Left ventricle myocardium inferior (tissue), 1 donor: ENCODE data around the gene FAU. TPM values are rescaled to one million over a fixed set of nuclear protein-coding genes. Genes with fewer than 3 reads are reported as not detected.

Experiments
- DNase-seq: peaks from one replicate; pipeline ENCODE4 v3.0.0-alpha.2; 2020
- H3K27ac ChIP-seq: fragments of 200-600 bp; replicated peaks from 2 replicates; pipeline ENCODE4 v1.8.0; 2021
- H3K27me3 ChIP-seq: fragments of 200-600 bp; 2 replicates; pipeline ENCODE4 v1.8.0; 2021; ENCODE audit warnings: low read depth
- H3K36me3 ChIP-seq: fragments of 200-600 bp; 2 replicates; pipeline ENCODE4 v1.8.0; 2021
- H3K4me1 ChIP-seq: fragments of 200-600 bp; 2 replicates; pipeline ENCODE4 v1.8.0; 2021
- H3K4me3 ChIP-seq: fragments of 200-600 bp; 2 replicates; pipeline ENCODE4 v1.8.0; 2021; ENCODE audit warnings: mild to moderate bottlenecking, moderate library complexity
- H3K9me3 ChIP-seq: fragments of 200-600 bp; replicated peaks from 2 replicates; pipeline ENCODE4 v1.8.0; 2021
- intact Hi-C: fragments of 100-400 bp; cut with micrococcal nuclease; formaldehyde crosslinking; loops from one replicate; pipeline ENCODE4 v1.11.0; 2022
- total RNA-seq: library from RNA; stranded (reverse); fragmentation: NEBNext Ultra II Directional; extraction: Animal tissue kit (Norgen Biotek cat#: 25700); gene quantifications from one replicate; pipeline ENCODE4 v1.2.1, GENCODE V29; 2021
- TF ChIP-seq, protein P1 (sequence below): fragments of 200-600 bp; IDR thresholded peaks from 2 replicates; pipeline ENCODE4 v1.8.0; 2021; ENCODE audit warnings: antibody characterized with exemption, mild to moderate bottlenecking, borderline replicate concordance
- donor health status: DM: no; HTN: yes; CAD: no; lungs with severe emphysema.

The FAU gene
- total RNA-seq, 1 donor from 2014 or later, result 629 TPM

DNA sequence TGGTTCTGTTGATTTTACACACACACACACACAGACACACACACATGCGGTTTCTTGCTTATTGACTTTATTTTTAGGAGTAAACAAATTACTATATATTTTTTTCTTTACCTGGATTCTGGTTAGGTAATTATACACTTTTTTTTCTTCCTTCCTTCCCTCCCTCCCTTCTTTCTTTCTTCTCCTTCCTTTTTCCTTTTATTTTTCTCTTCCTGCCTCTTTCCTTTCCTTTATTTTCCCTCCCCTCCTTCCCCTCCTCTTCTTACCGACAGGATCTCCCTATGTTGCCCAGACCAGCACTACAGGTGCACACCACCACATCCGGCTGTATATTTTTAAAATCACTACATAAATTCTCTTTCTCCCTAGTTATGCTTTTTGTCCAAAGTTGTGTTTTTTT is 45.0 kb upstream of the FAU start:
- Histone ChIP-seq H3K4me3 (no peak overlapping the region), H3K27me3 (no peaks in the 10 kb centered on the region), H3K4me1 (no peaks in the 10 kb centered on the region), H3K9me3 (no peaks in the 10 kb centered on the region), H3K36me3 (no peaks in the 10 kb centered on the region), H3K27ac (no peak overlapping the region)
- DNase-seq, result no peak
- TF ChIP-seq, protein P1, sequence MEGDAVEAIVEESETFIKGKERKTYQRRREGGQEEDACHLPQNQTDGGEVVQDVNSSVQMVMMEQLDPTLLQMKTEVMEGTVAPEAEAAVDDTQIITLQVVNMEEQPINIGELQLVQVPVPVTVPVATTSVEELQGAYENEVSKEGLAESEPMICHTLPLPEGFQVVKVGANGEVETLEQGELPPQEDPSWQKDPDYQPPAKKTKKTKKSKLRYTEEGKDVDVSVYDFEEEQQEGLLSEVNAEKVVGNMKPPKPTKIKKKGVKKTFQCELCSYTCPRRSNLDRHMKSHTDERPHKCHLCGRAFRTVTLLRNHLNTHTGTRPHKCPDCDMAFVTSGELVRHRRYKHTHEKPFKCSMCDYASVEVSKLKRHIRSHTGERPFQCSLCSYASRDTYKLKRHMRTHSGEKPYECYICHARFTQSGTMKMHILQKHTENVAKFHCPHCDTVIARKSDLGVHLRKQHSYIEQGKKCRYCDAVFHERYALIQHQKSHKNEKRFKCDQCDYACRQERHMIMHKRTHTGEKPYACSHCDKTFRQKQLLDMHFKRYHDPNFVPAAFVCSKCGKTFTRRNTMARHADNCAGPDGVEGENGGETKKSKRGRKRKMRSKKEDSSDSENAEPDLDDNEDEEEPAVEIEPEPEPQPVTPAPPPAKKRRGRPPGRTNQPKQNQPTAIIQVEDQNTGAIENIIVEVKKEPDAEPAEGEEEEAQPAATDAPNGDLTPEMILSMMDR, result no peak
- intact Hi-C loops, result no loop called here

DNA sequence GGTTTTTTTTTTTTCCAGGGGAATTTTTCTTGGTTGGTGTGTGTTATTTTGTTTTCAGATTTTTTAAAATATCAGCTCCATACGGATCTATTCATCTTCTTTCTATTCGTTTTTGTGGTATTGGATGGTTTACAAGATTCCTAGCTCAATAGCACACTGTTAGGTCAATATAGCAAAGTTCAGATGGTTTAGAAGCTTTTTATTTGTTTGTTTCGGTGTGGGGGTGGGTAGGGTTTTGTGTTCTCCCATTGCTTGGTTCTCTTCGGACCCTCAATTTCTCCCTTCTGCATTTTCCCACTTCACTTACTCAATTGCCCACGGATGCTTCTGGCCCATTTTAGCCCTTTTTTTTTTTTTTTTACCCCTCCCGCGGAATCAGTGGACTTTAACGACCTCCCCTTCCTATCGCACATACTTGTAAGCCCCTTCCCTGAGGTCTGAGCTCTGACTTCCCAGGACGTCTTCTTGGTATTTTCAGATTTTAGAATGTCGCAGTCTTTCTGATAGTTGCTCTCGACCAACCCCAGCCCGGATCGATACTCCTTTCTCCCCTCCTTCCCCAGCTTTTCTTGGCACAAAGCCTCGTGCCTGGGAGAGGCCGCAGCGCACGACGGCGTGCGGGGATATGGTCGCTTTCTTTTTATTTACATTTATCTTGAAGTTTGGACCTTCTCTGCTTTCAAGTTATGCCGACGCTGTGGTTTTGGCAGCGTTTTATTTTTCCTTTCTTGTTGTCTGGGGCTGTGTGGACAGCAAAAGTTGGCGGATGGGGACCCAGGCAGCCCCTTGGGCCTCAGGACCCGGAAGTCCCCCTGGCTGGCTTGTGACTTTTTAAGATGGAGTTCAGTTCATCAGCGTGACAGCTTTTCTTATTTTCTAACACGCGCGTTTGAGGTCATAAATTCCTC is 43.7 kb upstream of the FAU start:
- no peak for DNase-seq
- H3K4me1 ChIP-seq, result no peaks in the 10 kb centered on the region
- TF ChIP-seq, protein P1, result no peak
- H3K27ac ChIP-seq, result no peak overlapping the region
- no peaks in the 10 kb centered on the region for H3K36me3 ChIP-seq
- peak overlapping the region; percentile 35 for H3K4me3 ChIP-seq
- intact Hi-C loops, result no loop called here
- no peaks in the 10 kb centered on the region for H3K27me3 ChIP-seq
- no peaks in the 10 kb centered on the region for H3K9me3 ChIP-seq

DNA sequence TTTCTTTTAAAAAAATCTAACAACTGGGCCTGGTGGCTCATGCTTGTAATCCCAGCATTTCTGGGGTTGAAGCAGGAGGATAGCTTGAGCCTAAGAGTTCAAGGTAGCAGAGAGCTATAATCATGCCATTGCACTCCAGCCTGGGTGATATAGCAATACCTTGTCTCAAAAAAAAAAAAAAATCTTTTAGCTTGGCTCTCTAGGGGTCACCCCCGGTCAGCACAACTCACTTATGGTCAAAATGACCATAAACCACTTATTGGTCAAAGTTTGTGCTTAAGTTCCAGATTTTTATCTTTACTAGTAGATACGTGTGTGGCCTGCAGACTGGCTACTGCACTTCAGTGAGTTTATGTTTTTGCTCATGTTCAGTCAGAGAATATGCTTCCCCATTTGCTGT is 41.8 kb upstream of the FAU start:
- Histone ChIP-seq H3K27ac (no peak overlapping the region), H3K9me3 (no peaks in the 10 kb centered on the region), H3K27me3 (no peaks in the 10 kb centered on the region), H3K4me1 (no peaks in the 10 kb centered on the region), H3K4me3 (no peak overlapping the region), H3K36me3 (no peaks in the 10 kb centered on the region)
- intact Hi-C loops, result no loop called here
- no peak for DNase-seq
- TF ChIP-seq, protein P1, result no peak

DNA sequence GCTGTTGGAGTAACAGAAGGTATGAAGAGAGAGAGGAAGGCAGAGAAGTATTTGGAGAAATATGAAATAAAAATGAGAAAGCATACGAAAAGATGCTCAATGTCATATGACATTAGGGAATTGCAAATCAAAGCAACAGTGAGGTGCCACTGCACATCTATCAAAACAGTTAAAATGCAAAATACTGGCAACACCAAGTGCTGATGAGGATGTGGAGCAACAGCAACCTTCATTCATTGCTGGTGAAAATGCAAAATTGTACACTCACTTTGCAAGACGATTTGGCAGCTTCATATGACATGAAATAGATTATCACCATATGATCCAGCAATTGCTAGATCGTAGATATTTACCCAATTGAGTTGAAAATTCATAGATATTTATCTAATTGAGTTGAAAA is 38.7 kb upstream of the FAU start:
- Histone ChIP-seq H3K27me3 (no peaks in the 10 kb centered on the region), H3K9me3 (no peaks in the 10 kb centered on the region), H3K27ac (no peak overlapping the region), H3K4me1 (no peaks in the 10 kb centered on the region), H3K4me3 (no peak overlapping the region), H3K36me3 (no peaks in the 10 kb centered on the region)
- intact Hi-C loops, result no loop called here
- TF ChIP-seq, protein P1, result no peak
- no peak for DNase-seq

DNA sequence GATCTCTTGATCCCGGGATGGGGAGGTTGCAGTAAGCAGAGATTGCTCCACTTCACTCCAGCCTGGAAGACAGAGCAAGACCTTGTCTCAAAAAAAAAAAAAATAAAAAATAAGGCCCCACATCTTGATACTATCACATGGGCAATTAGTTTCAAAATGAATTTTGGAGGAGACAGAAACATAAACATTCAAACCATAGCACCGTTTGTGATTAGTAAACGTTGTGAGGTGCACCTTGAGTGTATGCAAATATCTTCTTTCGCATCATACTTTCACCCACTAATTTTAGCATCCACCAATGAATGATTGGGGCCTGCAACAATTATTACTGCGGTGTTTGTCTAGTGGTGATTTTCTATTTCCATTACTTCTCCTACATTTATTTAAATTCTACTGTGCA is 37.1 kb upstream of the FAU start:
- Histone ChIP-seq H3K27me3 (no peaks in the 10 kb centered on the region), H3K4me1 (no peaks in the 10 kb centered on the region), H3K27ac (no peak overlapping the region), H3K36me3 (no peaks in the 10 kb centered on the region), H3K9me3 (no peaks in the 10 kb centered on the region), H3K4me3 (no peak overlapping the region)
- TF ChIP-seq, protein P1, result no peak
- DNase-seq, result no peak
- intact Hi-C loops, result no loop called here
